Mesenteric fat pad (tissue), 1 donor: ENCODE measurements around the gene TMEM8B. TPM values are rescaled to one million over a fixed set of nuclear protein-coding genes. Genes with fewer than 3 reads are reported as not detected.

ENCODE experiments used
- DNase-seq: peaks from one replicate; pipeline ENCODE4 v3.0.0-alpha.2; 2020; ENCODE audit warnings: low spot score
- total RNA-seq: library from RNA; stranded (reverse); fragmentation: NEBNext Ultra II Directional; extraction: Animal tissue kit (Norgen Biotek cat#: 25700); gene quantifications from one replicate; pipeline ENCODE4 v1.2.1, GENCODE V29; 2021
- donor health status: DM: yes; HTN: yes; CAD: no.

The TMEM8B gene
- total RNA-seq, 1 donor from 2014 or later = 6.7 TPM

DNA sequence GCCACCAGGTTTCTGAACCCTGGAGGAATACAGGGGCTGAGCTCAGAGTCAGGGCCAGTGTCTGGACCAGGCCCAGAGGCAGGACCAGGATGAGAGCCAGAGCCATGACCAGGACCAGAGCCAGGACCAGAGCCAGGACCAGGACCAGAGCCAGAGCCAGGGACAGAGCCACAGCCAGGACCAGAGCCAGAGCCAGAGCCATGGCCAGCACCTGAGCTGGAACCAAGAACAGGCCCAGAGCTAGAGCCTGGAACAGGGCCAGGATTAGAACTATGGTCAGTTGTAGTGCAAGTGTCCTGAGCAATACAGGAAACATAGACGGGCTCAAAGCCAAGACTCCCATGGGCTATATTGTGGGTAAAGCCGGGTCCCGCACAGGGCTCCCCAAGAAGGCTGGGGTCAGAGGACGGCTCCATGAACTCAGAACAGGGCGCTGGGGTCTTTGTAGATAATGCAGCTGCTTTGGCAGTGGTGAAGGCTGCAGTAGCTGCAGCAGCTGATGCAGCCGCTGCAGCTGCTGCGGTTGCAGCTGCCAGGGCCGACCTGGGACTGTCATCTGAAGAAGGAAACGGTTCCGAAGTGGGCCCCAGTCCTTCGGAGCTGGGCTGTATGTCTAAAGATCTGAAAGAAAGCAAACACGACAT lies 17.5 kb upstream of the TMEM8B start:
- DNase-seq = no peak

- peak; percentile 96 for DNase-seq
These were observed 16.9 kb upstream of the TMEM8B start, which contains the start of gene SPAG8 for GRCh38 chr9:35812025-35812602. TSS of gene SPAG8 (minus strand) at chr9:35812262. CDS start at chr9:35812147, 115 bp downstream.

- DNase-seq = peak; percentile 62
These were observed 15.5 kb upstream of the TMEM8B start for GRCh38 chr9:35813434-35814105.

DNA sequence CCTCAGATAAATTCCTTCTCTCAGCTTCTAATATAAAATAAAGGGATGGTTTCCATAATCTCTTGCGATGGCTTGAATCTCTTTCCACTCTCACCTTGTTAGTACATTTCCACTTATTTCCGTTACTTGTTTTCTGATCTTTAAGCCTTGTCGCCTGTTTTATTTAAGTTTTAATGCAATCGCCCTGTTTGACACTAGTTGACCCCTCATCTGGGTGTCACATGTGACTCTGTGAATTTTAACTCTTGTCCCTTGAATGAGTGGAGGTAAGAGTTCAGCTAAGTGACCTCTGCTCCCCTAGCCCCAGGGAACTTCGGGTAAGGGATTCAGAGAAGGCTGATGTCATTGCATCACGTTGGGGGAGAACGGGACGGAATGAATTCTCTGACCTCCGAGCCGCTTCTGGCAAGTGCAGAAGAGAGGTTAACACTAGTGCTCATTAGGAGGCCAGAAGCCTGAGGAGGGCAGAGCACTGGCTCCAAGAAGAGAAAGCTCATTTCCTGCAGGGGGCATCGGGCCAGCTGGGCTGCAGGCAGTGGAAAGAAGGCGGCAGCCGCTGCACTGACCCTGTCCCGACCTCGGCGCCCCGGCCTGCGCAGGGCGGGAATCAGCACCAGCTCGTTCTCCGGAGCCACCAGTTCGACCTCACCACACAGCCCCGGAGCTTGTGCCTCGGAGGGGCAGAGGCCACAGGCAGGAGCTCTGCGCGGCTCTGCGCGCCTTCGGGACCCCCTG lies 14.8 kb upstream of the TMEM8B start:
- no peak for DNase-seq

GRCh38 chr9:35814841-35815543 lies 14.0 kb upstream of the TMEM8B start, which contains the start of gene HINT2:
TSS of gene HINT2 (minus strand) at chr9:35815042. CDS start at chr9:35814979, 63 bp downstream.
- peak; percentile 97 for DNase-seq

GRCh38 chr9:35816708-35817107 lies 12.3 kb upstream of the TMEM8B start:
- DNase-seq = no peak

- peak; percentile 51 for DNase-seq
These were observed 10.7 kb upstream of the TMEM8B start for GRCh38 chr9:35818341-35818740.

GRCh38 chr9:35820076-35820475 lies 9.0 kb upstream of the TMEM8B start:
- DNase-seq = no peak

- DNase-seq = no peak
These were observed 6.1 kb upstream of the TMEM8B start for GRCh38 chr9:35822926-35823325.

- peak; percentile 37 for DNase-seq
These were observed 2.8 kb upstream of the TMEM8B start for GRCh38 chr9:35826071-35826701.

DNA sequence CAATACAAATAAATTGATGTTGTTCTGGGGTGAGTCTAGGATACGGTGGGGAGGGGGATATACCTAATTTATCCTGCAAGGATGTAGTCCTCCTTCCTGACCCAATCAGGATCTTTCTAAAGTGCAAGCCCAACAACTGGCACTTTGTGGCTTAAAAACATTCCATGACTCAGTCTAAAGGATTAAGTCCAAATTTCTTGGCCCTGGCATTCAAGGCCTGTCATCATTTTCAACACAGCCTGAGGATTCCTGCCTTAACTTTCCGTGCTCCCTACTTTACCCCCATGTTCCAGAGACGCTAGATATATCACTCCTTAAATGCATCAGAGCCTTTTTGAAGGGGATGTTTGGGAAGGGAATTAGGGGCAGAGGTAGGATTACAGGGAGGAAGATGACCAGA lies 1.5 kb upstream of the TMEM8B start:
- DNase-seq = peak; percentile 0

DNA sequence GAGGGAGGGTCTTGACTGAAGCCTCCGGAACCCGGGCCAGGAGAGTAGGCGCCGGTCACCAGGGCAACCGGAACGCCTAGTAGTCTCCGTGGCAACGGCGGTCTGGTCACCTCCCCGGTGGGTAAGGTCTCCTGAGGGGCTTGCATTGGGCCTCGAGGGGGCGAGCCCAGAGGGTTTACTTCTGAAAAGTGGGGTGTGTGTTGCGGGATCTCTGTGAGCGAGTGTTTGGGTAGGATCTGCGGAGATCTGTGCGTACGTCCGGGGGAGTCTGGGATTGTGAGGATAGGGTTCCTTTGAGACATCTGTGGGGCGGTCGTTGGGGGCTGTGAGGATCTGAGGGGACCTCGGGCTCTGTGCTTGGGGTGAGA lies 328 bp upstream of the TMEM8B start, which contains the start of gene FAM221B:
TSS of gene FAM221B (minus strand) at position 17 of the 368 bp plus-strand sequence. CDS start 2,571 bp downstream, outside the sequence.
- peak; percentile 87 for DNase-seq

- no peak for DNase-seq
These were observed 702 bp downstream of the TMEM8B start for GRCh38 chr9:35829764-35830096.

GRCh38 chr9:35831040-35831439 lies 2.0 kb downstream of the TMEM8B start:
- DNase-seq = no peak

DNA sequence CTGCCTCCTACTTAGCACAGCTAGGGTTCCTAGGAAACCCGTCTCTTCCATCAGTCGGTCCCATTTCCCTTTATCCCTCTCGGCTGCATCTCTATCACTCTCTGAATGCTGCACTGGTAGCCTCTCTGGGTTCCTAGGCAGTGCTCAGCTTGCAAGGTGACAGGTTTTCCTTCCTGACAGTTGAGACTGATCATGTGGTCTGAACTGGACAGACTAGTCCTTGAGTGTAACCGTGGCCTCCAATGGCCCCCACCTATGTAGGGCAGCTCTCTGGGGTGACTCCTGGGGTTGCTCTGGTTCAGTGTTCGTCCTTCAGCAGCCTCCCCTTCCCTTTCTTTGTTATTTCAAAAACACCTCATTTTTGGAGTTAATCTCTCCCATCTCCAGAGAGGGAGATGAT lies 3.8 kb downstream of the TMEM8B start:
- DNase-seq = no peak

GRCh38 chr9:35834260-35835215 lies 5.5 kb downstream of the TMEM8B start:
- DNase-seq = no peak

DNA sequence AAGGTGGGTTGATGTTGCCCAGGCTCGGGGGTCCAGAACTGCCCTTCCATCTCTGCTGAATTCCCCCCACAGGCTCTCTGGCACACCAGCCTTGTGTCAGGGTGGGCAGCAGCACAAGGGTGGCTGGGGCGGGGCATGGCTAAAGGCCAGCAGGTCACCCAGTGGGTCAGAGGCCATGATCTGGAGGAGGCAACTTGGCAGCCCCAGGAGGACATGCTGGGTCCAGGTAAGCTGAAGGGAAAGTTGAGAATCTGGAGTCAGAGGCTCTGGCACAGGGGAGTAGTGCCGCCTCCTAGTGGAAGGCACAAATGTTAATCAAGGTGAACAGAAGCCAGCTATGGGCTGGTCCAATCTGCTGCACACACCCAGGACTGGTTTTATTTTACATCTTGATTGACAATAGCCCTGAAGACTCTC lies 6.2 kb downstream of the TMEM8B start:
- no peak for DNase-seq

- DNase-seq = no peak
These were observed 6.7 kb downstream of the TMEM8B start for GRCh38 chr9:35835766-35836165.

DNA sequence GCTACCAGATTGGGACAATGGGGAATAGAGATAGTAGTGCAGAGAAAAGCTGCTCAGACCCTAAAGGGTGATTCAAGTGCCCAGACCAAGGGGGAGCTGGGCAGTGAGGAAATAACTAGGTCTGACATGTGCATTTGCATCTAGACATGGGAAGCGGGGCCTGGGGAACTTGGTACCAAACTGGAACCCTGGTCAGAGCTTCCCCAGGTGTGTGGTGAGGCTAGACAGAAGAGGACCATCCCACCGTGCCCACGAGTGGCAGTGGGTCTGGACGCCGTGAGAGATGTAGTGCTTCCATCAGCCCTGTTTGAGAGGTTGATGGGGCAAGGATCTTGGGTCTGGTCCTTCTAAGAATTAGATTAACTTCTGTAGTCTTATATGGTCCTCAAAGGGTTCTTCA lies 7.6 kb downstream of the TMEM8B start:
- no peak for DNase-seq
